ENCODE measurements around the gene RASA2. TPM values are rescaled to one million over a fixed set of nuclear protein-coding genes. Genes with fewer than 3 reads are reported as not detected.

RASA2 gene
- total and polyA plus RNA-seq, 2 experiments from 2014 or later, result 16.6 to 28.6 TPM

GRCh38 chr3:141498598-141499223 lies 11.9 kb downstream of the RASA2 start:
- H3F3A ChIP-seq (replicated peaks; ENCODE audit: low read depth), result no peaks in the 10 kb centered on the region
- ATAC-seq, result no peak
- no peaks in the 10 kb centered on the region for H3K36me3 ChIP-seq (ENCODE audit: insufficient read depth)
- H3K4me2 ChIP-seq, result no peak overlapping the region
- TF ChIP-seq CTCF (conservative IDR thresholded peaks at IDR 0.05; ENCODE audit: low read depth in 2 of 2) (no peak), JUNB (IDR thresholded peaks at IDR 0.05; ENCODE audit: unreplicated experiment) (no peak), ZNF114 (CRISPR knock-in tag; IDR thresholded peaks at IDR 0.05) (no peak), ETS1 (IDR thresholded peaks at IDR 0.05) (no peak), EZH2phosphoT487 (IDR thresholded peaks at IDR 0.05; ENCODE audit: unreplicated experiment) (no peak), EZH2 (IDR thresholded peaks at IDR 0.05; ENCODE audit: low read depth, unreplicated experiment) (no peak), POLR2AphosphoS5 (IDR thresholded peaks at IDR 0.05; ENCODE audit: low read depth) (no peak), STAT1 (IDR thresholded peaks at IDR 0.05; ENCODE audit: unreplicated experiment) (no peak), CREB1 (CRISPR knock-in tag; IDR thresholded peaks at IDR 0.05; ENCODE audit: low read depth) (no peak), ZNF331 (CRISPR knock-in tag; IDR thresholded peaks at IDR 0.05; ENCODE audit: low read depth) (no peak), ZNF462 (CRISPR knock-in tag; IDR thresholded peaks at IDR 0.05) (no peak), NANOG (IDR thresholded peaks at IDR 0.05; ENCODE audit: borderline replicate concordance) (no peak), REST (IDR thresholded peaks at IDR 0.05; ENCODE audit: unreplicated experiment) (no peak)
- DNase-seq (ENCODE audit: low spot score), result peak; percentile 12
- H3K79me2 ChIP-seq (replicated peaks; ENCODE audit: insufficient read depth), result peaks cover 82% of the 10 kb centered on the region
- Mint-ChIP-seq H3K4me3 (no peak overlapping the region), H3K27me3 (ENCODE audit: insufficient read depth, low read depth, poor library complexity) (peaks cover 3% of the 10 kb centered on the region), H3K4me1 (peaks cover 6% of the 10 kb centered on the region; the same call in 1 of the 3 replicates), H3K36me3 (ENCODE audit: low read depth) (no peaks in the 10 kb centered on the region), H3K9me3 (no peaks in the 10 kb centered on the region), H3K27ac (no peak overlapping the region)
- no peaks in the 10 kb centered on the region for H3K27me3 ChIP-seq (ENCODE audit: insufficient read depth)
- no peaks in the 10 kb centered on the region for H3K4me1 ChIP-seq (ENCODE audit: insufficient read depth)
- no peak overlapping the region for H2AFZ ChIP-seq
- peaks cover 18% of the 10 kb centered on the region; the same call in 1 of the 2 replicates for H4K20me1 ChIP-seq (replicated peaks; ENCODE audit: insufficient read depth)
- no peaks in the 10 kb centered on the region for H3K9me2 ChIP-seq (ENCODE audit: insufficient read depth)
- H3K4me3 ChIP-seq, result no peak overlapping the region
- H3K27ac ChIP-seq (ENCODE audit: low read depth), result no peak overlapping the region

Measured in GM23338 (cell line).